WTC11 (cell line): ENCODE results near the gene NBAS. TPM values are rescaled to one million over a fixed set of nuclear protein-coding genes. Genes with fewer than 3 reads are reported as not detected.

Source experiments
- ATAC-seq: fragments of 200-7000 bp; cut with Tn5 transposase; 2 replicates; pipeline ENCODE4 v1.10.0; 2021; ENCODE audit warnings: mild to moderate bottlenecking, moderate library complexity
- CTCF ChIA-PET: fragments of 300-600 bp; sonication (Branson Sonifier 250); formaldehyde crosslinking; loops from one replicate; lab custom pipeline; 2021; ENCODE audit warnings: antibody characterized with exemption; lab: Charles Lee
- POLR2A ChIA-PET: fragments of 350-600 bp; sonication (Branson Sonifier 250); formaldehyde crosslinking; loops from one replicate; lab custom pipeline; 2021; ENCODE audit warnings: antibody characterized with exemption; lab: Charles Lee
- DNase-seq: peaks from one replicate; pipeline ENCODE4 v3.0.0; 2021; ENCODE audit warnings: low spot score
- H3K27ac Mint-ChIP-seq: 2 replicates; pipeline ENCODE4 v1.8.0; 2021; ENCODE audit warnings: mixed read lengths
- H3K27me3 Mint-ChIP-seq: 2 replicates; pipeline ENCODE4 v1.8.0; 2021; ENCODE audit warnings: low read depth, mild to moderate bottlenecking, moderate library complexity, mixed read lengths
- H3K36me3 Mint-ChIP-seq: 2 replicates; pipeline ENCODE4 v1.8.0; 2021; ENCODE audit warnings: mixed read lengths
- H3K4me1 Mint-ChIP-seq: 2 replicates; pipeline ENCODE4 v1.8.0; 2022; ENCODE audit warnings: mixed read lengths
- H3K4me3 Mint-ChIP-seq: 2 replicates; pipeline ENCODE4 v1.8.0; 2021; ENCODE audit warnings: mild to moderate bottlenecking, moderate library complexity, mixed read lengths
- H3K9me3 Mint-ChIP-seq: 2 replicates; pipeline ENCODE4 v1.8.0; 2021; ENCODE audit warnings: mixed read lengths
- ATF6 ChIP-seq: sonication (generic); formaldehyde crosslinking; IDR thresholded peaks from 2 replicates; pipeline ENCODE4 v1.8.1; 2023; ENCODE audit warnings: mild to moderate bottlenecking, missing genetic modification reagents
- CBFB ChIP-seq: sonication (generic); formaldehyde crosslinking; IDR thresholded peaks from 2 replicates; pipeline ENCODE4 v1.8.1; 2022; ENCODE audit warnings: mild to moderate bottlenecking, low read depth, missing genetic modification reagents
- CREB1 ChIP-seq: sonication (generic); formaldehyde crosslinking; IDR thresholded peaks from 2 replicates; pipeline ENCODE4 v1.8.0; 2023; ENCODE audit warnings: mild to moderate bottlenecking, missing genetic modification reagents
- ETV6 ChIP-seq: sonication (generic); formaldehyde crosslinking; IDR thresholded peaks from 2 replicates; pipeline ENCODE4 v1.8.1; 2022; ENCODE audit warnings: mild to moderate bottlenecking, missing genetic modification reagents
- GABPB1 ChIP-seq: sonication (generic); formaldehyde crosslinking; IDR thresholded peaks from 2 replicates; pipeline ENCODE4 v1.8.1; 2023; ENCODE audit warnings: mild to moderate bottlenecking, missing genetic modification reagents
- GRHL2 ChIP-seq: fragments of 250-450 bp; sonication (Bioruptor Pico); IDR thresholded peaks from 2 replicates; pipeline ENCODE4 v1.8.0; 2022; ENCODE audit warnings: mild to moderate bottlenecking, moderate library complexity; ENCODE audit not compliant: insufficient replicate concordance, severe bottlenecking
- MXD4 ChIP-seq: fragments of 250-450 bp; sonication (Bioruptor Pico); IDR thresholded peaks from 2 replicates; pipeline ENCODE4 v1.8.0; 2021; ENCODE audit warnings: mild to moderate bottlenecking, moderate library complexity, borderline replicate concordance
- NR2C2 ChIP-seq: sonication (generic); formaldehyde crosslinking; IDR thresholded peaks from 2 replicates; pipeline ENCODE4 v1.8.0; 2022; ENCODE audit warnings: mild to moderate bottlenecking, missing genetic modification reagents
- SP1 ChIP-seq: sonication (generic); formaldehyde crosslinking; conservative IDR thresholded peaks from 2 replicates; pipeline ENCODE4 v1.8.1; 2022; ENCODE audit warnings: missing genetic modification reagents
- TEAD4 ChIP-seq: sonication (generic); formaldehyde crosslinking; IDR thresholded peaks from 2 replicates; pipeline ENCODE4 v1.8.0; 2022; ENCODE audit warnings: mild to moderate bottlenecking, missing genetic modification reagents
- ZNF396 ChIP-seq: fragments of 250-450 bp; sonication (Bioruptor Pico); IDR thresholded peaks from 2 replicates; pipeline ENCODE4 v1.8.0; 2021; ENCODE audit warnings: mild to moderate bottlenecking, moderate library complexity, borderline replicate concordance
- ZNF423 ChIP-seq: fragments of 250-450 bp; sonication (Bioruptor Pico); IDR thresholded peaks from 2 replicates; pipeline ENCODE4 v2.1.2; 2022; ENCODE audit warnings: mild to moderate bottlenecking, moderate library complexity
- total RNA-seq: library from RNA; stranded (reverse); gene quantifications from 3 replicates; pipeline ENCODE4 v1.2.3, GENCODE V29; 2021
- TF ChIP-seq, protein P1 (sequence below): sonication (generic); formaldehyde crosslinking; IDR thresholded peaks from 2 replicates; pipeline ENCODE4 v1.8.1; 2022; ENCODE audit warnings: missing genetic modification reagents, borderline replicate concordance
- TF ChIP-seq, protein P2 (sequence below): sonication (generic); formaldehyde crosslinking; IDR thresholded peaks from 2 replicates; pipeline ENCODE4 v1.8.1; 2023; ENCODE audit warnings: mild to moderate bottlenecking, missing genetic modification reagents, moderate library complexity

NBAS gene
- total RNA-seq, 1 experiment from 2014 or later, result 32.3 TPM

DNA sequence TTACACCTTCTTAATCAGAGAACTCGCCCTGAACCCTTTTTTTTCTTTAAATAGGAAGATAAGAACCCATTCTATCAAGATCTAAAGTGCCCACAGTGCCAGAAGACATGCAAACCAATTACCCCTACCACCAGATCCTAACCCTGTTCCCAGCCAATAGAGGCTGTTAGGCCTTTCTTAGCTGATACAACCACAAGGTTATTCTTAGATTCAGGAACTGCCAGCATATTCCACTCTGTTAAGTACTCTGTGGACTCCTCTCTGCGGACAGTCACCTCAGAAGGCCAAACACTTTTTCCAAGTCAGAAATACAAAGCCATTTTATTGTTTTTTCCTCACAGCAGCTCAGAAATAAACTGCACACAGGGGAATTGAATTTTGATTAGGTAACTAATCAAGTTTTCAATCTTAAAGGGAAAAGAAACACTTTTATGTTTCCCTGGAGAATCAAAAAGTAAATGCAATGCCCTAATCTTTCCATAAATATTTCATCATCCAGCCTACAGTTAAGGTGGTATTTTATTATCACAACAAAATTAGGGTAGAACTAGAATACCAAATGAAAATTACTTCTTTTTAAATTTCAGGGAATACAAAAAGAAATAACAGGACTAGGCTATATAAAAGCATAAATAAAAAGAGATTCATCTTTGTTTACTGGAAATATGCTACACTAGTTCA, 111.4 kb downstream of the NBAS start:
- no peaks in the 10 kb centered on the region for H3K27me3 Mint-ChIP-seq
- peaks cover 14% of the 10 kb centered on the region for H3K4me1 Mint-ChIP-seq
- POLR2A ChIA-PET, result no interaction called here
- no peak for DNase-seq
- no peak for TF ChIP-seq TEAD4 (CRISPR knock-in tag)
- TF ChIP-seq ZNF396 (CRISPR knock-in tag), result no peak
- TF ChIP-seq GRHL2, result no peak
- TF ChIP-seq, protein P1, sequence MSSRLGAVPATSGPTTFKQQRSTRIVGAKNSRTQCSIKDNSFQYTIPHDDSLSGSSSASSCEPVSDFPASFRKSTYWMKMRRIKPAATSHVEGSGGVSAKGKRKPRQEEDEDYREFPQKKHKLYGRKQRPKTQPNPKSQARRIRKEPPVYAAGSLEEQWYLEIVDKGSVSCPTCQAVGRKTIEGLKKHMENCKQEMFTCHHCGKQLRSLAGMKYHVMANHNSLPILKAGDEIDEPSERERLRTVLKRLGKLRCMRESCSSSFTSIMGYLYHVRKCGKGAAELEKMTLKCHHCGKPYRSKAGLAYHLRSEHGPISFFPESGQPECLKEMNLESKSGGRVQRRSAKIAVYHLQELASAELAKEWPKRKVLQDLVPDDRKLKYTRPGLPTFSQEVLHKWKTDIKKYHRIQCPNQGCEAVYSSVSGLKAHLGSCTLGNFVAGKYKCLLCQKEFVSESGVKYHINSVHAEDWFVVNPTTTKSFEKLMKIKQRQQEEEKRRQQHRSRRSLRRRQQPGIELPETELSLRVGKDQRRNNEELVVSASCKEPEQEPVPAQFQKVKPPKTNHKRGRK (CRISPR knock-in tag), result no peak
- no peak for TF ChIP-seq GABPB1
- TF ChIP-seq, protein P2, sequence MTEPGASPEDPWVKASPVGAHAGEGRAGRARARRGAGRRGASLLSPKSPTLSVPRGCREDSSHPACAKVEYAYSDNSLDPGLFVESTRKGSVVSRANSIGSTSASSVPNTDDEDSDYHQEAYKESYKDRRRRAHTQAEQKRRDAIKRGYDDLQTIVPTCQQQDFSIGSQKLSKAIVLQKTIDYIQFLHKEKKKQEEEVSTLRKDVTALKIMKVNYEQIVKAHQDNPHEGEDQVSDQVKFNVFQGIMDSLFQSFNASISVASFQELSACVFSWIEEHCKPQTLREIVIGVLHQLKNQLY, result no peak
- no peak for TF ChIP-seq NR2C2 (CRISPR knock-in tag)
- no peak for TF ChIP-seq CREB1
- TF ChIP-seq ETV6 (CRISPR knock-in tag), result no peak
- H3K36me3 Mint-ChIP-seq, result peaks cover 15% of the 10 kb centered on the region
- CTCF ChIA-PET, result no interaction called here
- H3K4me3 Mint-ChIP-seq, result no peak overlapping the region
- peak; percentile 72 for ATAC-seq
- H3K27ac Mint-ChIP-seq, result no peak overlapping the region
- H3K9me3 Mint-ChIP-seq, result peaks cover 18% of the 10 kb centered on the region

GRCh38 chr2:15448250-15448839, 112.8 kb downstream of the NBAS start:
- POLR2A ChIA-PET, result no interaction called here
- peaks cover 18% of the 10 kb centered on the region for H3K9me3 Mint-ChIP-seq
- ATAC-seq, result no peak

More at GRCh38 chr2:15448250-15448839, 112.8 kb downstream of the NBAS start:
- H3K27me3 Mint-ChIP-seq, result no peaks in the 10 kb centered on the region
- no peak overlapping the region for H3K27ac Mint-ChIP-seq
- no peak overlapping the region for H3K4me3 Mint-ChIP-seq
- peaks cover 14% of the 10 kb centered on the region for H3K4me1 Mint-ChIP-seq
- no peak for DNase-seq
- CTCF ChIA-PET, result no interaction called here
- TF ChIP-seq ATF6 (no peak), CBFB (no peak), SP1 (CRISPR knock-in tag) (no peak), ZNF423 (CRISPR knock-in tag) (no peak), MXD4 (no peak)
- TF ChIP-seq, protein P2, result no peak
- TF ChIP-seq, protein P1 (CRISPR knock-in tag), result no peak
- H3K36me3 Mint-ChIP-seq, result peaks cover 19% of the 10 kb centered on the region
